Prostate gland (tissue), 2 donors: ENCODE measurements around the gene CCDC78.

ENCODE experiments used
- POLR2A ChIP-seq: fragments of 450-650 bp; IDR thresholded peaks from one replicate; pipeline ENCODE4 v1.6.1; 2016; ENCODE audit warnings: antibody characterized with exemption, mild to moderate bottlenecking
- POLR2AphosphoS5 ChIP-seq: sonication (generic); formaldehyde crosslinking; IDR thresholded peaks from one replicate; pipeline ENCODE4 v1.6.1; 2017; ENCODE audit warnings: antibody characterized with exemption
- TF ChIP-seq, protein P1 (sequence below), 4 experiments: fragments of 200-600 bp in 2 of 4; fragments of 450-650 bp in 2 of 4; sonication (generic) in 2 of 4; IDR thresholded peaks; 1 replicate in 3 of 4; 2 replicates in 1 of 4; pipeline ENCODE4 v1.5.1; 2016 to 2019; ENCODE audit warnings: antibody characterized with exemption in 4 of 4, mild to moderate bottlenecking in 2 of 4, moderate library complexity in 2 of 4

DNA sequence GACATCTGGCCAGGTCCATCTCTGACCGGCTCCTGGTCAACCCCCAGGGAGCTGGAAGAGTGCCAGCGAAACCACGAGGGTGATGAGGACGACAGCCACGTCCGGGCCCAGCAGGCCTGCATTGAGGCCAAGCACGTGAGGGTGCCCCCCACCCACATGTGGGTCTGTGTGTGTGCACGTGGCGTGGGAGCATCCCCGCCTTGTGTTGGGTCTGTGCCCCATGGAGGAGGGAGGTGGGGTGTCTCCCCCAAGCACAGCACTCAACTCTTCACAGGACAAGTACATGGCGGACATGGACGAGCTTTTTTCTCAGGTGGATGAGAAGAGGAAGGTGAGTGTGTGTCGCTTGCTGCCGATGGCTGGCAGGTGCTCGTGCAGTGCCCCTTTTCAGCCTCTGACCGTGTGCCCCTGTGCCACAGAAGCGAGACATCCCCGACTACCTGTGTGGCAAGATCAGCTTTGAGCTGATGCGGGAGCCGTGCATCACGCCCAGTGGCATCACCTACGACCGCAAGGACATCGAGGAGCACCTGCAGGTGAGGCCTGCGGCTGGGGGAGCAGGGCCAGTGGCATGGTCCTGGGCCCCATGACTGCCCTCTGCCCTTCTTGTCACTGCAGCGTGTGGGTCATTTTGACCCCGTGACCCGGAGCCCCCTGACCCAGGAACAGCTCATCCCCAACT is 44.4 kb downstream of the CCDC78 start:
- TF ChIP-seq, protein P1, sequence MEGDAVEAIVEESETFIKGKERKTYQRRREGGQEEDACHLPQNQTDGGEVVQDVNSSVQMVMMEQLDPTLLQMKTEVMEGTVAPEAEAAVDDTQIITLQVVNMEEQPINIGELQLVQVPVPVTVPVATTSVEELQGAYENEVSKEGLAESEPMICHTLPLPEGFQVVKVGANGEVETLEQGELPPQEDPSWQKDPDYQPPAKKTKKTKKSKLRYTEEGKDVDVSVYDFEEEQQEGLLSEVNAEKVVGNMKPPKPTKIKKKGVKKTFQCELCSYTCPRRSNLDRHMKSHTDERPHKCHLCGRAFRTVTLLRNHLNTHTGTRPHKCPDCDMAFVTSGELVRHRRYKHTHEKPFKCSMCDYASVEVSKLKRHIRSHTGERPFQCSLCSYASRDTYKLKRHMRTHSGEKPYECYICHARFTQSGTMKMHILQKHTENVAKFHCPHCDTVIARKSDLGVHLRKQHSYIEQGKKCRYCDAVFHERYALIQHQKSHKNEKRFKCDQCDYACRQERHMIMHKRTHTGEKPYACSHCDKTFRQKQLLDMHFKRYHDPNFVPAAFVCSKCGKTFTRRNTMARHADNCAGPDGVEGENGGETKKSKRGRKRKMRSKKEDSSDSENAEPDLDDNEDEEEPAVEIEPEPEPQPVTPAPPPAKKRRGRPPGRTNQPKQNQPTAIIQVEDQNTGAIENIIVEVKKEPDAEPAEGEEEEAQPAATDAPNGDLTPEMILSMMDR (IDR thresholded peaks at IDR 0.05): no peak
- TF ChIP-seq POLR2A: no peak
- TF ChIP-seq POLR2AphosphoS5: no peak
